Right ventricle myocardium inferior (tissue), 1 donor: ENCODE measurements around the gene GSTM3. TPM values are rescaled to one million over a fixed set of nuclear protein-coding genes. Genes with fewer than 3 reads are reported as not detected.
"Not testable (repeated sequence)": the region's sequence is repeated elsewhere in the genome, so short reads cannot be mapped to it uniquely, and the experiment has no call there.

Source experiments
- ATAC-seq: fragments of 200-7000 bp; cut with Tn5 transposase; one replicate; pipeline ENCODE4 v1.9.1; 2020; ENCODE audit warnings: mild to moderate bottlenecking, moderate library complexity
- DNase-seq: peaks from one replicate; pipeline ENCODE4 v3.0.0; 2021; ENCODE audit errors: missing footprints
- intact Hi-C: fragments of 100-400 bp; cut with DNase I; formaldehyde crosslinking; loops from one replicate; pipeline ENCODE4 v1.11.0; 2022
- total RNA-seq: library from RNA; stranded (reverse); fragmentation: NEBNext Ultra II Directional; extraction: Animal tissue kit (Norgen Biotek cat#: 25700); gene quantifications from one replicate; pipeline ENCODE4 v1.2.1, GENCODE V29; 2021
- donor health status: DM: no; HTN: yes; CAD: no; lungs with severe emphysema.

GSTM3 gene
- total RNA-seq, 1 donor from 2014 or later = 121 TPM

DNA sequence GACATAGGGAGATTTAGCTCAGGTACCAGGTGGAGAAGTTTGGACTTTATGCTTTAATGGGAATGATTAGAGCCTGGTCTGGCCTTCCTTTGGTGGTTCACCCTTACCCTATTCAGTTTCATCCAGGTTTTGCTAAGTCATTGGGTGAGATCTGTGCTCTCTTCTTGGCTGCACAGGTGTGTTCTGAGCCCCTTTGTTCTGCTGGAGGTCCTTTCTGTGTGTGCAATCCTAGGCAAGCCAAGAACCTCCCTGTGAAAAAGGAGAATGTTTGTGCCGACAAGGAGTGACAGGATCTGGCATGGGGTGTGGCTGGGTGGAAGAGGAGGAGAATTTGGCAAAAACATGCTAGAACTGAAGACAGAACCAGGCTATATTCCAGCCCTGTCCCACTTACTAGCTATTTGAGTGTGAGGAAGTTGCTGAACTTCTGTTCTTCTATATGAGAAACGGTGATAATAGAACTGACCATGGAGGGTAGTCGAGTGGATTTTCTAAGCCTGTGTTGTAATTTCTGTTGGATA is 24.2 kb downstream of the GSTM3 start:
- intact Hi-C loops = loop anchor here (5.0 kb wide), 2 partner anchors 49 to 56 kb away; partner anchors contain the start of gene GSTM2
- ATAC-seq = peak; percentile 45

DNA sequence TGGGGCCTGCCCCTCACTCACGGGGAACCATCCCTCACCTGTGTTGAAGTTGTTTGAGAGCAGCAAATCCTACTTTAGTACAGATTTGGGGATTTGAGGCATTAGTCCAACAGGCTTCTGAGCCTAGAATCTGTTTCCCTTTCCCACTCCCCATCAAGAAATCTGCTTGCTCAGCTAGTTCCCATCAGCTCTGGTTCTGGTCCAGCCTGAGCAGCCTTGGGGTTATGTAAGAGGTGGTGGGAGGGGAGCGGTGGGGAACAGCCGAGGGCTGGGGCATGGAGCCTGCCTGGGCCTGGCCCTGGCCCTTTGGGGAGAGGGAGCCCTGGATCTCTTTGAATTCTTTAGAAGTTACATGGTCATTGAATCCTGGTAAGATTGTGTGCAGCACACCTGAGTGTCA is 24.7 kb downstream of the GSTM3 start:
- ATAC-seq (no peak), DNase-seq (peak; percentile 48)
- intact Hi-C loops = loop anchor here (5.0 kb wide), 2 partner anchors 49 to 56 kb away; partner anchors contain the start of gene GSTM2

More for the DNA sequence above, 24.2 kb downstream of the GSTM3 start:
- no peak for DNase-seq

DNA sequence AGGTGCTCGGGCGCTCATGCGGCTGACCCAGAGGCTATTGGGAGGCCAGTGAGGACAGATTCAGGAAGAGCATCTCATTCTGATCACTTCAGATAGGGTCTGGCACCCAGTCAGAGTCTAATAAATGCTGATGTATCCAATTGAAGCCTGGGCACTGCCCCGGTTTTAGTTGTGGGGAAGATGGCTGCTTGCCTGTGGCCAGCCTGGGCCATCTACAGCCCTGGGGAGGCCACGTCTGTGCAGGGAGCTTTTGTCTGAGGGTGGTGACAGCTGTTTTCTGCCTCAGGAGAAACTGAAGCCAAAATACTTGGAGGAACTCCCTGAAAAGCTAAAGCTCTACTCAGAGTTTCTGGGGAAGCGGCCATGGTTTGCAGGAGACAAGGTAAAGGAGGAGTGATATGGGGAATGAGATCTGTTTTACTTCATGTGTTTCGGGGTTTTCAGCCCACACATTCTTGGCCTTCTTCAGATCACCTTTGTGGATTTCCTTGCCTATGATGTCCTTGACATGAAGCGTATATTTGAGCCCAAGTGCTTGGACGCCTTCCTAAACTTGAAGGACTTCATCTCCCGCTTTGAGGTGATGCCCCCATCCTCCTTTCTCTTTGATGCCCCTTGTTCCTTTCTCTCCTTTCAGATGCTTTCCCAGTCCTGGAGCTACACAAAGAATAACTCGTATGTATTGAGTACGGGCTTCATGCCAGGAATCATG is 26.0 kb downstream of the GSTM3 start:
- intact Hi-C loops = loop anchor here (5.0 kb wide), 2 partner anchors 48 to 57 kb away; partner anchors contain the start of gene GSTM2
- DNase-seq = no peak

DNA sequence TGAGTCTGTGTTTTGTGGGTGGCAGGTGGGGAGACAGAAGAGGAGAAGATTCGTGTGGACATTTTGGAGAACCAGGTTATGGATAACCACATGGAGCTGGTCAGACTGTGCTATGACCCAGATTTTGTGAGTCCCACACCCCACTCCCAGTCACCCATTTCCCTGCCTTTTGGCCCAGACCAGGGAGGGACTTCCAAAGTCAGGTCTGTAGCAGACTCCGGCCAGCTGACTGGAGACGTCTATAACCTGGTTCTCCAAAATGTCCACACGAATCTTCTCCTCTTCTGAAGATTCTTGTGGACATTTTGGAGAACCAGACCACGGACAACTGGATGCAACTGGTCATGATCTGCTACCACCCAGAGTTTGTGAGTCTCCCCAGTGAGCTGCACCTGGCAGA is 27.2 kb downstream of the GSTM3 start:
- DNase-seq (no peak), ATAC-seq (no peak)
- intact Hi-C loops = no loop called here

More for the DNA sequence above, 26.0 kb downstream of the GSTM3 start:
- no peak for ATAC-seq

DNA sequence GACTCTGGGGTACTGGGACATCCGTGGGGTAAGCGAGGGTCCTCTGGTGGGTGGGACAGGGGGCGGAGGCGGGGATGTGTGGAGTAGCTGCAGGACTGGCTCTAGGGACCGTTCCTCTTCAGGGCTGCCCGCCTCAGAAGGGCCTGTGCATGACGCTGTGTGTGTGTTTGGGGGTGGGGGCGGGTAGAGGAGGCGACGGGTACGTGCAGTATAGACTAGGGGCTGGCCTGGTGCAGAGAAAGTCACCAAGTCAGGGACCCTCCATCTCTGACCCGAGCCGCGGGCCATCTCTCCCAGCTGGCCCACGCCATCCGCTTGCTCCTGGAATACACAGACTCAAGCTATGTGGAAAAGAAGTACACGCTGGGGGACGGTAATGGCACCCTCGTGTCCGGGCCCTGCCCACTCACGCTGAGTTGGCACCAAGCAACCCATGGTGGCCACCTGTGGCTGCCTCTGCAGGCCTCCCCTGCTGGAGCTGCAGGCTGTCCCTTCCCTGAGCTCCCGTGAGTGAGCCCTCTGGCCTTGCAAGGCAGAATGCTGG is 28.4 kb downstream of the GSTM3 start:
- peak; percentile 44 for DNase-seq
- intact Hi-C loops = no loop called here
- peak; percentile 2 for ATAC-seq

DNA sequence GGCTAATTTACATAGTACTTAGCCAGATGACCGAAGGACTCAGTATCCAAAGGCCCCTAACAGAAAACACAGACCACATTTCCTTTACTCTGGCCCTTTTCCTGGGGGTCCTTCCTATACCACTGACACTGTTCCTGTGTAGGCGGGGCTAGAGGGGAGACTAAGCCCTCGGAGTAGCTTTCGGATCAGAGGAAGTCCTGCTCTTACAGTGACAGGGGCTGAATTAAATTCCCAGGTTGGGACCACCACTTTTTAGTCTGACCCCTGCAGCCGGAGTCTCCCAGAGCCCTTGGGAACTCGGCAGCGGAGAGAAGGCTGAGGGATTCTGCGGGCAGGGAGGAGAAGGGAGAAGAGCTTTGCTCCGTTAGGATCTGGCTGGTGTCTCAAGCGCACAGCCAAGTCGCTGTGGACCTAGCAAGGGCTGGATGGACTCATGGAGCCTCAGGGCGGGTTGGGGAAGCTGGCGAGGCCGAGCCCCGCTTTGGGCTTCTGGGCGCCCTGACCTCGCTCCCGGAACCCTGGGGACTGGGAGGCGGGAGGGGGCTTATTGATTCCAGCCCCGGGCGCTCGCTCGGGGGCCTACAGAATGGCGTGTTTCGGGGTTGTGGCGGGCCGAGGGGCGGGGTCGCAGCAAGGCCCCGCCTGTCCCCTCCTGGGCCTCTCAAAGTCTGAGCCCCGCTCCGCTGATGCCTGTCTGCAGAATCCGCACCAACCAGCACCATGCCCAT is 29.1 kb downstream of the GSTM3 start, which contains the start of gene GSTM5:
Gene GSTM5, plus strand, starts transcription at position 659 of the 728 bp plus-strand sequence. Its CDS starts 62 bp downstream, at position 721.
- ATAC-seq (peak; percentile 69), DNase-seq (peak; percentile 62)
- intact Hi-C loops = not testable (repeated sequence)

DNA sequence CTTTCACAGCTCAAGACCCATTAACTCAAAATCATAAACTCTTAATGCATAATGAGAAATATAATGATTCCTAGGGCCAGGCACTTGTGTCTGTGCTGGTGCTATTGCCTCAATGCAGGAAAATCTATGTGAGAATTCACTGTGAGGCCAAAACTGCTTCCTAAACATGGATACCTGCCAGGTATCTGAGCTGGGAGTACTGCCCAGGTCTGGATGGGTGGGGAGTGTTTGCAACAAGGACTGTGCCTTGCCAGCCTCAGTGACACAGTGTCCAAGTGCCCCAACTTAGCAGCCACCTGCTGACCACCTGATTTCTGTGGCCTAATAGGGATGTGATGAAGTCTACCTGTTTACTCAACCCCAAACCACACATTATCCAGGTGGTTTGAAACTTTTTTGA is 31.0 kb downstream of the GSTM3 start:
- DNase-seq, ATAC-seq, intact Hi-C loops: not testable (repeated sequence)

DNA sequence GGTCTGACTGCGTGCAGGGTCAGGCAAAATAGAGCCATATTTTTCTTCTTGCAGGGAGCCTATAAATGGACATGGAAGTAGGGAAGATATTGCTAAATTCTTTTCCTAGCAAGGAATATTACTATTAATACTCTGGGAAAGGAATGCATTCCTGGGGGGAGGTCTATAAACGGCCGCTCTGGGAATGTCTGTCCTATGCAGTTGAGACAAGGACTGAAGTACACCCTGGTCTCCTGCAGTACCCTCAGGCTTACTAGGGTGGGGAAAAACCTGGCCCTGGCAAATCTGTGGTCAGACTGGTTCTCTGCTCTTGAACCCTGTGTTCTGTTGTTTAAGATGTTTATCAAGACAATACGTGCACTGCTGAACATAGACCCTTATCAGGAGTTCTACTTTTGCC is 31.9 kb downstream of the GSTM3 start:
- DNase-seq, ATAC-seq, intact Hi-C loops: not testable (repeated sequence)

DNA sequence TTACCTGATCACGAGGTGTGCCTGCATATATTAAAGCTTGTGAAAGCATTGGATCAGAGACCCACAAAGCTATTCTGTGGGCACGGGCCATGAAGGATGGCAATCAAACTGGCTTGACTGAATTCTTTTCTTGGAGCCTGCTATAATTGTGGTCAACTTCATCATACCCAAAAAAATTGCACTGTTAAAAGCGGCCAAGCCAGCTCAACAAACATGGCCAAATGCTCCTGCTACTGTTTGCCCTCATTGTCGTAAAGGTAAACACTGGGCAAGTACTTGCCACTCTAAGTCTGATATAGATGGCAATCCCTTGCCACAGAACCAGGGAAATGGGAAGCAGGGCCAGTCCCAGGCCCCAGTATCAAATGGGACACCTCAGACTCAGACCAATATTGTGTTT is 35.4 kb downstream of the GSTM3 start:
- DNase-seq = no peak
- no peak for ATAC-seq
- intact Hi-C loops = no loop called here

DNA sequence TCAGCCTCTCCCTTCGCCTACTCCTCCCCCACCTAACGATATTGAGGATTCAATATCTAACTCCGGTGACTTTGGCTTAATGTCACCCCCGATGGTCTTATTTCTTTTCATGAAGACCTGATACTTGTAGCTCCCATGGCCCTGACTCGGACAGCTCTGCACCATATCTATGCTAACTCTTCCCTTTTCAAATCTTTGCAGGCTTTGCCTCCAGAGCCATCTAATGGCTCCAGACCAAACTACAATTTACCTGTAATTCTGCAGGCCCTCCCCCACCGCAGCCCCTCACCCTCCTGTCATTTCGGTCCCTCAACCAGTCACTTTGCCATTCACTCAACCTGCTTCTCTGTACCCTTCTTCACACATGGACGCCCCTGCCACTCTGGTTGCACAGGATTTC is 36.7 kb downstream of the GSTM3 start:
- ATAC-seq (no peak), DNase-seq (no peak)
- intact Hi-C loops = no loop called here

DNA sequence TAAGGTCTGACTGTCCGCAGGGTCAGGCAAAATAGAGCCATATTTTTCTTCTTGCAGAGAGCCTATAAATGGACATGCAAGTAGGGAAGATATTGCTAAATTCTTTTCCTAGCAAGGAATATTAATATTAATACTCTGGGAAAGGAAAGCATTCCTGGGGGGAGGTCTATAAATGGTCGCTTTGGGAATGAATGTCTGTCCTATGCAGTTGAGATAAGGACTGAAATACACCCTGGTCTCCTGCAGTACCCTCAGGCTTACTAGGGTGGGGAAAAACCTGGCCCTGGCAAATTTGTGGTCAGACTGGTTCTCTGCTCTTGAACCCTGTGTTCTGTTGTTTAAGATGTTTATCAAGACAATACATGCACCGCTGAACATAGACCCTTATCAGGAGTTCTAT is 37.9 kb downstream of the GSTM3 start:
- ATAC-seq, DNase-seq, intact Hi-C loops: not testable (repeated sequence)

DNA sequence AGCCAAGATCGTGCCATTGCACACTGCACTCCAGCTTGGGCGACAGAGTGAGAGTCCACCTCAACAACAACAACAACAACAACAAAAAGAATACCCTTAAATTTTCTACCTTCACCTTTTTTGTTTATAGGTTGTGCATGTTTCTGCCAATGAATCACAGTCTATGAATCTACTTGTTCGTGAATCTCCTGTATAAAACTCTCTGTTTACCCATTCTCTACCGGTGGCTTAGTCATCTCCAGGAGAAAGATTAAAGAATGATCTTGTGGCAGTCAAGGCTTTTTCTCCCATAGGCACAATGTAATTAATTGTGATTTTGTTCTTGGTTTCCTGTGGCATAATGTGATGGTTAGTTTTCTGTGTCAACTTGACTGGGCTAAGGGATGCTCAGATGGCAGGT is 43.0 kb downstream of the GSTM3 start:
- intact Hi-C loops, ATAC-seq, DNase-seq: not testable (repeated sequence)

DNA sequence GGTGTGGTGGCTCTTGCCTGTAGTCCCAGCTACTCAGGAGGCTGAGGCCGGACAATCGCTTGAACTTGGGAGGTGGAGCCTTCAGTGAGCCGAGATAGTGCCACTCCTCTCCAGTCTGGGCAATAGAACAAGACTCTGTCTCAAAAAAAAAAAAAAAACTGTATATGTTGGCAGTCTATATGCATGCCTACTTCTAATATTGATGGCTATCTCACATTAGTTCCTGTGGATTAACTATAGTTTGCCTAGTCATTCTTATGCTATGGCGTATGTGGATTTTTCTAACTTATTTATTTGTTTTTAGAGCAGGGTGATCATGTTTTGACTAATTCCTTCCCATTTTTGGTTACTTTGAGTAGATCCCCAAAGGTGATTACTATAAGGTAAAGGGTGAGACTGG is 43.8 kb downstream of the GSTM3 start:
- no peak for DNase-seq
- intact Hi-C loops = no loop called here
- ATAC-seq = no peak

DNA sequence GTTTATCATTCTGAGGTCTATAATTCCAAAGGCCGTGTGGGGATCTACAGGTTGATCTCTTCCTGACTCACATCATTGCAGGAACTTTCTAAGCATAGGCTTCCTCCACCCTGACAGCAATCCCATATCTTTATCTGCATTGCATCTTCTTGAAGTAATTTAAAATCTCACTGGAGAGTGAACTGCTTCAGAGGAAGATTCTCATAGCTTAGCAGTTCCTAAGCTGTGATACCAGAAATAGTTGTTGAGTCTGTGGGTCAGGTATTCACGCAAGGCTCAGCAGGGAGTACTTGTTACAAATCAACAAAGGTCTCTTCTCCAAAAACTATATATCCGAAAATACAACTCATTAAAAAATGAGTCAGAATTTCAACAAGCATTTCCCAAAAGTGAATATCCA is 45.7 kb downstream of the GSTM3 start:
- DNase-seq, intact Hi-C loops, ATAC-seq: not testable (repeated sequence)

DNA sequence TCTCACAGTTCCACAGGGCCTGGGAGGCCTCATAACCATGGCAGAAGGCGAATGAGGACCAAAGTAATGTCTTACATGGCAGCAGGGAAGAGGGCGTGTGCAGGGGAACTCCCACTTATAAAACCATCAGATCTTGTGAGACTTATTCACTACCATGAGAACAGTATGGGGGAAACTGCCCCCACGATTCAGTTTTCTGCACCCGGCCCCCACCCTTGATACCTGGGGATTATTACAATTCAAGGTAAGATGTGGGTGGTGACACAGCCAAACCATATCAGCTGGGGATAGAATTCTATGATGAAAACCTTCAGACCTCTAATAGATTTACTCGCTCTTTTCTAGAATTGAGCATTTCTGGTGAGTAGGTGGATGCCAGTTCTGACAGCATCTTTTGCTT is 46.4 kb downstream of the GSTM3 start:
- ATAC-seq, intact Hi-C loops, DNase-seq: not testable (repeated sequence)

DNA sequence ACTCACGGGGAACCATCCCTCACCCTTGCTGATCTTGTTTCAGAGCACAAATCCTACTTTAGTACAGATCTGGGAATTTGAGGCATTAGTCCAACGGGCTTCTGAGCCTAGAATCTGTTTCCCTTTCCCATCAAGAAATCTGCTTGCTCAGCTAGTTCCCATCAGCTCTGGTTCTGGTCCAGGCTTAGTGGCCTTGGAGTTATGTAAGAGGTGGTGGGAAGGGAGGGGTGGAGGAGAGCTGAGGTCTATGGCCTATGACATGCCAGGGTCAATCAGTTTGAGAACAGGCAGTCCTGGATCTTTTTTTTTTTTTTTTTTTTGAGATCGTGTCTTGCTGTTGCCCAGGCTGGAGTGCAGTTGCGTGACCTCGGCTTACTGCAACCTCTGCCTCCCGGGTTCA is 49.1 kb downstream of the GSTM3 start:
- intact Hi-C loops = no loop called here
- DNase-seq (no peak), ATAC-seq (no peak)

DNA sequence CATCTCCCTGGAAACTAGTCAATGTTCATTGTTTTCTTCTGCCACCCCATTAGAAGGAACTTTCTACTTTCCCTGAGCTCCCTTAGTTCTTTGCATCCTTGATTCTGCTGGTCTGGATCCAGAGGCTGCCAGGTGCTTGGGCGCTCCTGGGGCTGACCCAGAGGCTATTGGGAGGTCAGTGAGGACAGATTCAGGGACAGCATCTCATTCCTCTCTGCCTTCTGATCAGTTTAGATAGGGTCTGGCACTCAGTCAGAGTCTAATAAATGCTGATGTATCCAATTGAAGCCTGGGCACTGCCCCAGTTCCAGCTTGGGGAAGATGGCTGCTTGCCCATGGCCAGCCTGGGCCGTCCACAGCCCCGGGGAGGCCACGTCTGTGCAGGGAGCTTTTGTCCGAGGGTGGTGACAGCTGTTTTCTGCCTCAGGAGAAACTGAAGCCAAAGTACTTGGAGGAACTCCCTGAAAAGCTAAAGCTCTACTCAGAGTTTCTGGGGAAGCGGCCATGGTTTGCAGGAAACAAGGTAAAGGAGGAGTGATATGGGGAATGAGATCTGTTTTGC is 50.9 kb downstream of the GSTM3 start:
- DNase-seq = no peak
- intact Hi-C loops = no loop called here
- ATAC-seq = no peak

DNA sequence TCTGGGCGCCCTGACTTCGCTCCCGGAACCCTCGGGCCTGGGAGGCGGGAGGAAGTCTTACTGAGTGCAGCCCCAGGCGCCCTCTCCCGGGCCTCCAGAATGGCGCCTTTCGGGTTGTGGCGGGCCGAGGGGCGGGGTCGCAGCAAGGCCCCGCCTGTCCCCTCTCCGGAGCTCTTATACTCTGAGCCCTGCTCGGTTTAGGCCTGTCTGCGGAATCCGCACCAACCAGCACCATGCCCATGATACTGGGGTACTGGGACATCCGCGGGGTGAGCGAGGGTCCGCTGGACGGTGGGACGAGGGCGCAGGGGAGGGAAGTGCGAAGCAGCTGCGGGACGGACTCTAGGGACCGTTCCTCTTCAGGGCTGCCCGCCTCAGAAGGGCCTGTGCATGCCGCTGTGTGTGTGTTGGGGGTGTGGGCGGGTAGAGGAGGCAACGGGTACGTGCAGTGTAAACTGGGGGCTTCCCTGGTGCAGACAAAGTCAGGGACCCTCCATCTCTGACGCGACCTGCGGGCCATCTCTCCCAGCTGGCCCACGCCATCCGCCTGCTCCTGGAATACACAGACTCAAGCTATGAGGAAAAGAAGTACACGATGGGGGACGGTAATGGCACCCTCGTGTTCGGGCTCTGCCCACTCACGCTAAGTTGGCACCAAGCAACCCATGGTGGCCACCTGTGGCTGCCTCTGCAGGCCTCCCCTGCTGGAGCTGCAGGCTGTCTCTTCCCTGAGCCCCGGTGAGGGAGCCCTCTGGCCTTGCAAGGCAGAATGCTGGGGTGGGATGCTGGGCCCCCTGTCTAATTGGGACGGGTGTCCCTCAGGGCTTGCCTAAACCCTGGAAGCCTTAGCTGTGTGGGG is 53.0 kb downstream of the GSTM3 start, which contains the start of gene GSTM1:
Gene GSTM1, plus strand, starts transcription at position 177 of the 859 bp plus-strand sequence. Its CDS starts 57 bp downstream, at position 234.
- no peak for DNase-seq
- intact Hi-C loops = no loop called here
- ATAC-seq = no peak
